PC-9 (cell line): Measurements from ENCODE around the gene ADGRB3.

Experiments used
- EZH2 ChIP-seq: fragments of 200-600 bp; sonication (generic); IDR thresholded peaks from 2 replicates; pipeline ENCODE4 v1.8.0; 2017; ENCODE audit warnings: antibody characterized with exemption, low read depth
- TF ChIP-seq, protein P1 (sequence below): fragments of 200-600 bp; sonication (generic); conservative IDR thresholded peaks from 2 replicates; pipeline ENCODE4 v1.6.1; 2017; ENCODE audit warnings: mixed run types, antibody characterized with exemption, mild to moderate bottlenecking, moderate library complexity

- TF ChIP-seq, protein P1, sequence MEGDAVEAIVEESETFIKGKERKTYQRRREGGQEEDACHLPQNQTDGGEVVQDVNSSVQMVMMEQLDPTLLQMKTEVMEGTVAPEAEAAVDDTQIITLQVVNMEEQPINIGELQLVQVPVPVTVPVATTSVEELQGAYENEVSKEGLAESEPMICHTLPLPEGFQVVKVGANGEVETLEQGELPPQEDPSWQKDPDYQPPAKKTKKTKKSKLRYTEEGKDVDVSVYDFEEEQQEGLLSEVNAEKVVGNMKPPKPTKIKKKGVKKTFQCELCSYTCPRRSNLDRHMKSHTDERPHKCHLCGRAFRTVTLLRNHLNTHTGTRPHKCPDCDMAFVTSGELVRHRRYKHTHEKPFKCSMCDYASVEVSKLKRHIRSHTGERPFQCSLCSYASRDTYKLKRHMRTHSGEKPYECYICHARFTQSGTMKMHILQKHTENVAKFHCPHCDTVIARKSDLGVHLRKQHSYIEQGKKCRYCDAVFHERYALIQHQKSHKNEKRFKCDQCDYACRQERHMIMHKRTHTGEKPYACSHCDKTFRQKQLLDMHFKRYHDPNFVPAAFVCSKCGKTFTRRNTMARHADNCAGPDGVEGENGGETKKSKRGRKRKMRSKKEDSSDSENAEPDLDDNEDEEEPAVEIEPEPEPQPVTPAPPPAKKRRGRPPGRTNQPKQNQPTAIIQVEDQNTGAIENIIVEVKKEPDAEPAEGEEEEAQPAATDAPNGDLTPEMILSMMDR = no peak
- no peak for TF ChIP-seq EZH2
Observed at GRCh38 chr6:69416776-69417175, 781.7 kb downstream of the ADGRB3 start.
